ENCODE data around the gene CTSW. TPM values are rescaled to one million over a fixed set of nuclear protein-coding genes. Genes with fewer than 3 reads are reported as not detected.

The CTSW gene
- polyA plus RNA-seq, 1 donor (not counting 4 experiments of a cell fraction or from before 2014, with no cell fraction given): not detected

GRCh38 chr11:65900899-65901180 is 21.2 kb downstream of the CTSW start:
- Histone ChIP-seq H3K79me2 (ENCODE audit: control insufficient read depth, insufficient read depth, low read length) (peaks cover 51% of the 10 kb centered on the region), H3K4me3 (ENCODE audit: control insufficient read depth in 2 of 3, extremely low read depth in 1 of 3, insufficient read depth in 2 of 3, low read depth in 1 of 3, low read length in 3 of 3) (peak overlapping the region in 2 of 3 experiments; percentile 44 to 51), H3K4me1 (ENCODE audit: control insufficient read depth, extremely low read depth, insufficient read depth, low read length) (peaks cover 57% of the 10 kb centered on the region), H3K9me1 (ENCODE audit: control insufficient read depth, extremely low read depth, insufficient read depth, low read length) (peaks cover 2% of the 10 kb centered on the region), H3K4me2 (ENCODE audit: control insufficient read depth, extremely low read depth, insufficient read depth, low read depth, low read length) (peak overlapping the region; percentile 82), H3K9ac (ENCODE audit: control insufficient read depth, extremely low read depth, insufficient read depth, low read length) (peak overlapping the region; percentile 44), H3K36me3 (ENCODE audit: control insufficient read depth in 2 of 2, extremely low read depth in 1 of 2, insufficient read depth in 2 of 2, low read length in 2 of 2) (peaks cover 13 to 26% of the 10 kb centered on the region in 2 experiments), H3K9me3 (ENCODE audit: control insufficient read depth, low read depth, low read length) (no peaks in the 10 kb centered on the region), H3K27me3 (ENCODE audit: control insufficient read depth, extremely low read depth, insufficient read depth, low read length) (no peaks in the 10 kb centered on the region), H2AFZ (ENCODE audit: control insufficient read depth, low read length) (no peak overlapping the region), H3K27ac (ENCODE audit: control insufficient read depth, insufficient read depth, low read length) (peak overlapping the region; percentile 76), H4K20me1 (ENCODE audit: control insufficient read depth, extremely low read depth, insufficient read depth, low read length) (peaks cover 18% of the 10 kb centered on the region)
- no peak for DNase-seq (ENCODE audit: low read depth, low spot score)
- no peak for FAIRE-seq
- TF ChIP-seq CTCF (optimal IDR thresholded peaks at IDR 0.05 in 1 of 3, IDR thresholded peaks at IDR 0.05 in 1 of 3, conservative IDR thresholded peaks at IDR 0.05 in 1 of 3; ENCODE audit: extremely low read depth in 1 of 3, insufficient read depth in 2 of 3, low read length in 3 of 3) (no peak), EZH2 (IDR thresholded peaks at IDR 0.05; ENCODE audit: low read length) (no peak)
- dilution Hi-C loops (cut with MboI; ENCODE audit: extremely low pct_ligation_motif_present, low sequenced_read_pairs): no loop called here

- H3K4me1 ChIP-seq (ENCODE audit: control insufficient read depth, extremely low read depth, insufficient read depth, low read length): peaks cover 44% of the 10 kb centered on the region
- no peaks in the 10 kb centered on the region for H3K9me1 ChIP-seq (ENCODE audit: control insufficient read depth, extremely low read depth, insufficient read depth, low read length)
- H4K20me1 ChIP-seq (ENCODE audit: control insufficient read depth, extremely low read depth, insufficient read depth, low read length): no peaks in the 10 kb centered on the region
- H3K36me3 ChIP-seq (ENCODE audit: control insufficient read depth in 2 of 2, extremely low read depth in 1 of 2, insufficient read depth in 2 of 2, low read length in 2 of 2): peaks cover 1 to 9% of the 10 kb centered on the region in 2 experiments
- H3K4me2 ChIP-seq (ENCODE audit: control insufficient read depth, extremely low read depth, insufficient read depth, low read depth, low read length): peak overlapping the region; percentile 52
- H3K4me3 ChIP-seq (ENCODE audit: control insufficient read depth in 2 of 3, extremely low read depth in 1 of 3, insufficient read depth in 2 of 3, low read depth in 1 of 3, low read length in 3 of 3): no peak overlapping the region
- dilution Hi-C loops (cut with MboI; ENCODE audit: extremely low pct_ligation_motif_present, low sequenced_read_pairs): no loop called here
- H2AFZ ChIP-seq (ENCODE audit: control insufficient read depth, low read length): peak overlapping the region; percentile 36
- H3K79me2 ChIP-seq (ENCODE audit: control insufficient read depth, insufficient read depth, low read length): peaks cover 28% of the 10 kb centered on the region
- TF ChIP-seq EZH2 (IDR thresholded peaks at IDR 0.05; ENCODE audit: low read length) (no peak), CTCF (optimal IDR thresholded peaks at IDR 0.05 in 1 of 3, IDR thresholded peaks at IDR 0.05 in 1 of 3, conservative IDR thresholded peaks at IDR 0.05 in 1 of 3; ENCODE audit: extremely low read depth in 1 of 3, insufficient read depth in 2 of 3, low read length in 3 of 3) (no peak)
- DNase-seq (ENCODE audit: low read depth, low spot score): no peak
- FAIRE-seq: no peak
- H3K9me3 ChIP-seq (ENCODE audit: control insufficient read depth, low read depth, low read length): no peaks in the 10 kb centered on the region
- H3K27ac ChIP-seq (ENCODE audit: control insufficient read depth, insufficient read depth, low read length): peak overlapping the region; percentile 74
- no peaks in the 10 kb centered on the region for H3K27me3 ChIP-seq (ENCODE audit: control insufficient read depth, extremely low read depth, insufficient read depth, low read length)
- peak overlapping the region; percentile 64 for H3K9ac ChIP-seq (ENCODE audit: control insufficient read depth, extremely low read depth, insufficient read depth, low read length)
Observed at GRCh38 chr11:65903068-65903481, 23.4 kb downstream of the CTSW start.
